Skeletal muscle tissue (tissue), 4 donors: ENCODE data around the gene ZCCHC2. TPM values are rescaled to one million over a fixed set of nuclear protein-coding genes. Genes with fewer than 3 reads are reported as not detected.

Source experiments
- H3K27ac ChIP-seq: one replicate; pipeline ENCODE4 v1.7.0; 2013; ENCODE audit warnings: mild to moderate bottlenecking, low read depth, low read length, inconsistent platforms
- H3K27me3 ChIP-seq, 3 donors: one replicate each; pipeline ENCODE4 v1.7.0; 2013; ENCODE audit warnings: low read length in 3 of 3; ENCODE audit not compliant: control insufficient read depth in 3 of 3, insufficient read depth in 3 of 3
- H3K36me3 ChIP-seq, 3 donors: one replicate each; pipeline ENCODE4 v1.7.0; 2013; ENCODE audit warnings: low read length in 3 of 3; ENCODE audit not compliant: control insufficient read depth in 3 of 3, insufficient read depth in 3 of 3
- H3K4me1 ChIP-seq, 3 donors: one replicate each; pipeline ENCODE4 v1.7.0; 2013; ENCODE audit warnings: low read length in 3 of 3, mild to moderate bottlenecking in 3 of 3; ENCODE audit not compliant: control insufficient read depth in 3 of 3, insufficient read depth in 3 of 3
- H3K4me3 ChIP-seq, 3 donors: one replicate each; pipeline ENCODE4 v1.7.0; 2013; ENCODE audit warnings: low read length in 3 of 3
- H3K9ac ChIP-seq, 3 donors: one replicate each; pipeline ENCODE4 v1.7.0; 2013; ENCODE audit warnings: low read length in 3 of 3, mild to moderate bottlenecking in 3 of 3, moderate library complexity in 2 of 3, low read depth in 1 of 3
- H3K9me3 ChIP-seq, 3 donors: one replicate each; pipeline ENCODE4 v1.7.0; 2013; ENCODE audit warnings: low read length in 3 of 3; ENCODE audit not compliant: control insufficient read depth in 3 of 3
- total RNA-seq: library from RNA; depleted of rRNA; stranded (reverse); fragments of >200 nt; gene quantifications from one replicate; pipeline ENCODE4 v1.2.3, GENCODE V29; 2014
- donor health status: Osteomylitis.

ZCCHC2 gene
- total RNA-seq, 1 donor from 2014 or later: 7.8 TPM

- H3K27me3 ChIP-seq: peaks cover 6 to 16% (median 6%) of the 10 kb centered on the region in 3 donors
- H3K36me3 ChIP-seq: no peaks in the 10 kb centered on the region
- H3K27ac ChIP-seq: no peak overlapping the region
- no peak overlapping the region for H3K4me3 ChIP-seq
- no peak overlapping the region for H3K9ac ChIP-seq
- H3K9me3 ChIP-seq: no peaks in the 10 kb centered on the region
- H3K4me1 ChIP-seq: no peaks in the 10 kb centered on the region
These were observed 28.1 kb upstream of the ZCCHC2 start for GRCh38 chr18:62494764-62495163.

DNA sequence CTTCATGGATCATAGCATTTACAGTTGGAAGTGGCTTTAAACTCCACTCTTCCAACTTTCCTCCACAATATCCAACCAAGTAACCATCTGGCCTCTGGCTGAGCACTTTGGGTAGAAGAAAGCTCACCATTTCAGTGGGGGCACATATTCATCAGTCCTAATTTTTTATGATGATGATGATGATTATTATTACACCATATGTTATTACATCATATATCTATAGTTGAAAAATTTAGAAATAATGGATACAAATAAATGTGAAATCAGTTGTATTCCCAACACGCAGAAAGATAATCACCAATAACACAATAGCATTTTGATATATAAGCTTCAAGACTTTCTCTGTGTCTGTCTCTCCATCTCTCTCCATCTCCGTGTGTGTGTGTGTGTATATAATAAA, 26.6 kb upstream of the ZCCHC2 start:
- Histone ChIP-seq H3K27ac (no peak overlapping the region), H3K27me3 (peaks cover 6 to 13% (median 6%) of the 10 kb centered on the region in 3 donors), H3K9ac (no peak overlapping the region), H3K4me3 (no peak overlapping the region), H3K36me3 (no peaks in the 10 kb centered on the region), H3K4me1 (no peaks in the 10 kb centered on the region), H3K9me3 (no peaks in the 10 kb centered on the region)

DNA sequence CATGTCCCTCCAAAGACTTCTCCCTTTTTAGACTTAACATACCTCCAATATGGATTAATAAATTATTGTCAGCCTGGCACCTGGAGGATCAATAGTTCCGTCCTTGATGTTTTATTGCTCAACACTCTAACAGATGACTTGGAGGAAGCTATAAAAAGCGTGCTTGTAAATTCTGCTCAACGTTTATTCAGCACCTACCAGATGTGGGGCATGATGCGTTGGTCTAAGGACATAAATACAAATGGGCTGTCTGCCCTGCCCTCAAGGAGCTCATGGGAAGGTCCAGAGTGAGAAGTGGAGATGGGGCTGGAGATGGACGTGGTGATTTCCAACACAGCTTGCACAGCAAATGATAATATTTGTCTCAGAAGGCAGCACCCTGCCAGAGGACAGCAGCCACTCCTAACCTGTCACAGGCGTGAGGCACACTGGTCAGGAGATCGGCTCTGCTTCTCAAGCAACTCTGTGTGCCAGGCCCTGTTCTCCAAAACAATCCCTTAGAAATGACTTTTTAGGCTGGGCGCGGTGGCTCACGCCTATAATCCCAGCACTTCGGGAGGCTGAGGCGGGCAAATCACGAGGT, 25.5 kb upstream of the ZCCHC2 start:
- H3K27me3 ChIP-seq: peaks cover 3 to 13% (median 6%) of the 10 kb centered on the region in 3 donors
- no peaks in the 10 kb centered on the region for H3K36me3 ChIP-seq
- H3K4me1 ChIP-seq: no peaks in the 10 kb centered on the region
- H3K27ac ChIP-seq: no peak overlapping the region
- H3K9ac ChIP-seq: no peak overlapping the region
- H3K4me3 ChIP-seq: no peak overlapping the region
- H3K9me3 ChIP-seq: no peaks in the 10 kb centered on the region

GRCh38 chr18:62498616-62499262, 24.1 kb upstream of the ZCCHC2 start:
- H3K9ac ChIP-seq: no peak overlapping the region
- no peaks in the 10 kb centered on the region for H3K36me3 ChIP-seq
- no peaks in the 10 kb centered on the region for H3K4me1 ChIP-seq
- no peaks in the 10 kb centered on the region for H3K9me3 ChIP-seq
- no peak overlapping the region for H3K27ac ChIP-seq
- H3K27me3 ChIP-seq: peaks cover 0 to 3% (median under 1%) of the 10 kb centered on the region in 3 donors
- no peak overlapping the region for H3K4me3 ChIP-seq

- H3K27me3 ChIP-seq: peaks cover 0 to 2% (median 0%) of the 10 kb centered on the region in 3 donors
- no peaks in the 10 kb centered on the region for H3K36me3 ChIP-seq
- H3K4me3 ChIP-seq: no peak overlapping the region
- H3K4me1 ChIP-seq: no peaks in the 10 kb centered on the region
- H3K9me3 ChIP-seq: no peaks in the 10 kb centered on the region
- H3K9ac ChIP-seq: no peak overlapping the region
- no peak overlapping the region for H3K27ac ChIP-seq
These were observed 23.6 kb upstream of the ZCCHC2 start for GRCh38 chr18:62499263-62499650.

DNA sequence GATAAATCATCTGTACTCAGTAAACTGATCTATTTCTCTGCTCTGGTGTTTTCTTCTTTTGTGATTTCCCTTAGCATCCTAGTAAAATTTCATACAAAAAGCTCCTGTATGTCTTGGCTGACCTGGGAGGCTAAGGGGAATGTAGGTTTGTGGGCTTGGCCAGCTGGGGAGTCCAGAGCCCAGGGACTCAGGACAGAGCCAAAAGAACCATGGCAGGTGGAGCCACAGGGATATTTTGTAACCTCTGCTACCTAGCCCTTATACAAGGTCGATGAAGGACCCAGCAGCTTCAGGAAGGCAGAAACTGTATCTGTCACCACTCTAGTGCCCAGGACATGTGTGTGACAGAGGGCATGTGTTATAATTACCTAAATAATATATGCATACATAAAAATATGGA, 22.7 kb upstream of the ZCCHC2 start:
- no peaks in the 10 kb centered on the region for H3K9me3 ChIP-seq
- no peak overlapping the region for H3K4me3 ChIP-seq
- H3K36me3 ChIP-seq: no peaks in the 10 kb centered on the region
- no peaks in the 10 kb centered on the region for H3K27me3 ChIP-seq
- no peak overlapping the region for H3K9ac ChIP-seq
- H3K27ac ChIP-seq: no peak overlapping the region
- no peaks in the 10 kb centered on the region for H3K4me1 ChIP-seq

DNA sequence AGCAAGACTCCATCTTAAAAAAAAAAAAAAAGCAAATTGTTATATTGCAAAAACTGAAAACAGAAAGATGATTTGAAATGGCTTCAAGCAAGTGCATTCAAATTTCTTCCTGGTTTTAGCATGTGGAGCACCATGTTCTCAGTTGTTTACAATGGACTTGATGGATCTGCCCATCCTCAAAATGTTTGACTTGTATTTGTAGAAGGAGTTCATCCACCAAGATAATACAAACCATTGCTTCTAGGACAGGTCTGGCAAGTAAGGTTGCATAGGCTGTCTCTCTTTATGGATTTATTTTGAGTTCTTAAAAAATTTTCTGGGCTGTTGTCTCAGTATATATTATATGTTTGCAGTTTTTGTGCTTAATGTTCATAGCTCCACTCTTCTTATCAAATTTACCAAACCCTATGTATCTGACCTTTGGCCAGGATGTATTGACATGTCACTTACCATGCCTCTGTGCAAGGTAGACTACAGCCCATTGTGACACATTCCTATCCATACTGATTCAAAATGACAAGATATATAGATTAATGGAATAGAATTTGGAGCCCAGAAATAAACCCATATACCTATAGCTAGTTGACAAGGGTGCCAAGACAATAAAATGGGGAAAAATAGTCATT, 21.7 kb upstream of the ZCCHC2 start:
- no peaks in the 10 kb centered on the region for H3K36me3 ChIP-seq
- no peak overlapping the region for H3K9ac ChIP-seq
- no peaks in the 10 kb centered on the region for H3K9me3 ChIP-seq
- no peak overlapping the region for H3K27ac ChIP-seq
- peaks cover 5% of the 10 kb centered on the region in 3 donors for H3K4me1 ChIP-seq
- no peak overlapping the region for H3K4me3 ChIP-seq
- H3K27me3 ChIP-seq: no peaks in the 10 kb centered on the region

GRCh38 chr18:62505669-62506494, 16.9 kb upstream of the ZCCHC2 start:
- H3K27ac ChIP-seq: peak overlapping the region; percentile 48
- peaks cover 5% of the 10 kb centered on the region in 3 donors for H3K4me1 ChIP-seq
- no peaks in the 10 kb centered on the region for H3K27me3 ChIP-seq
- H3K9me3 ChIP-seq: no peaks in the 10 kb centered on the region
- peak overlapping the region; percentile 65 to 78 (median 68) for H3K4me3 ChIP-seq
- peak overlapping the region; percentile 60 to 72 (median 65) for H3K9ac ChIP-seq
- H3K36me3 ChIP-seq: no peaks in the 10 kb centered on the region

DNA sequence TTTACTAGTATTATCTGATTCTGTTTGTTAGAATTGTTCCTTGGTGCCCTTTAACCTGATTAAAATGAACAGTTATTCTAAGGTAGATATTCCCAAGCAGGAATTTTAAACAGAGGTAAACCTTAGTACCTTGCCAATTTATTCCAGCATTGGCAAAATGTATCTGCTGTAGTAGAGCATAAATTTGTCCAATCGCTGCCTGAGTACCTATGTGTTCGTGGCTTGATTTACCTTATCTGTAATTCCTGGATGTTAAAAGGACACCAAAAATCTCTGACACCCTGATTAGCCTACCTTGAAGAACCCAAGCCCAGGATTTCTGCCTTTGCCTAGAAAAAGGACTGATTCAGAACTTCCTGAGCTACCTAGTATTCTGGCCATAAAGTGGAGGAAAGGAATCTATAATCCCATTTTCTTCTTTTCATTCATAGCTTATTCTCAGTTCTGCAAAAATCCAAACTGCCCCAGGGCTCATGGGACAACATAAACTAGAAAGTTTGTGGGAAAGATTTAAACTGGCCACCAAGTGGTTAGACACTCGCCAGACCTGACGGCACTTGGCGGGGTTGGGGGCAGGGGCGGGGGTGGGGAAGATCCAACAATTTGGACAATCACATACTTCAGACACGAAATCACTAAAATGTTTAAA, 16.2 kb upstream of the ZCCHC2 start:
- Histone ChIP-seq H3K27me3 (no peaks in the 10 kb centered on the region), H3K4me1 (peaks cover 5% of the 10 kb centered on the region in 3 donors), H3K36me3 (no peaks in the 10 kb centered on the region), H3K27ac (peak overlapping the region; percentile 48), H3K4me3 (peak overlapping the region; percentile 65 to 78 (median 68)), H3K9ac (peak overlapping the region; percentile 60 to 72 (median 65)), H3K9me3 (no peaks in the 10 kb centered on the region)
